HCT116 (cell line): ENCODE measurements around the gene SUSD3. TPM values are rescaled to one million over a fixed set of nuclear protein-coding genes. Genes with fewer than 3 reads are reported as not detected.

Source experiments
- ATAC-seq: fragments of 200-7000 bp; cut with Tn5 transposase; 2 replicates; pipeline ENCODE4 v1.9.1; 2020; ENCODE audit warnings: mild to moderate bottlenecking, moderate library complexity
- BruUV-seq: library from RNA; stranded (reverse); fragments of 400-500 nt; replicated peaks from 2 replicates; lab custom pipeline; 2021; lab: Mats Ljungman, UMichigan
- CTCF ChIA-PET: fragments of 300-600 bp; sonication (Branson Sonifier 250); formaldehyde crosslinking; loops from one replicate; lab custom pipeline; 2021; ENCODE audit warnings: antibody characterized with exemption; lab: Charles Lee
- POLR2A ChIA-PET: fragments of 300-600, 350-600 bp; sonication (Branson Sonifier 250); formaldehyde crosslinking; loops from one replicate; lab custom pipeline; 2021; ENCODE audit warnings: antibody characterized with exemption; lab: Charles Lee
- RAD21 ChIA-PET, 2 experiments: fragments of 300-600 bp; sonication (Branson Sonifier 250); formaldehyde crosslinking; loops; one replicate each; lab custom pipeline; 2023; ENCODE audit warnings: low total read pairs in 2 of 2; ENCODE audit not compliant: uncharacterized antibody in 2 of 2, unreplicated experiment in 2 of 2, low non-redundant PET in 1 of 2; lab: Charles Lee
- DNase-seq: peaks from one replicate; pipeline ENCODE4 v3.0.0-alpha.2; 2010; ENCODE audit warnings: low read depth, low spot score
- H2AFZ ChIP-seq: fragments of 200-600 bp; shearing (Covaris generic), sonication (generic); 2 replicates; pipeline ENCODE4 v1.6.1; 2017; ENCODE audit warnings: low read depth, mixed run types, mixed read lengths, antibody characterized with exemption, low read length; ENCODE audit not compliant: poor library complexity, severe bottlenecking
- H3K27ac ChIP-seq: 2 replicates; pipeline ENCODE4 v1.5.1; 2012; ENCODE audit warnings: low read depth, low read length
- H3K27me3 ChIP-seq: fragments of 200-600 bp; sonication (generic); 2 replicates; pipeline ENCODE4 v1.6.1; 2016; ENCODE audit warnings: mixed run types, low read length, mixed read lengths; ENCODE audit not compliant: insufficient read depth
- H3K36me3 ChIP-seq, 2 experiments: fragments of 200-500 bp in 1 of 2; fragments of 200-600 bp in 1 of 2; sonication (Bioruptor generic) in 1 of 2; sonication (generic) in 1 of 2; 2 replicates each; pipeline versions ENCODE4 v1.5.1 to v1.6.1; 2014 to 2016; ENCODE audit warnings: low read length in 2 of 2, inconsistent platforms in 1 of 2, mixed read lengths in 1 of 2, mixed run types in 1 of 2; ENCODE audit not compliant: insufficient read depth in 2 of 2, control insufficient read depth in 1 of 2
- H3K4me1 ChIP-seq, 2 experiments: fragments of 200-600 bp in 1 of 2; sonication (generic) in 1 of 2; 2 replicates each; pipeline versions ENCODE4 v1.5.1 to v1.6.1; 2012 to 2017; ENCODE audit warnings: low read length in 2 of 2, inconsistent platforms in 1 of 2, mild to moderate bottlenecking in 1 of 2, mixed read lengths in 1 of 2, mixed run types in 1 of 2, moderate library complexity in 1 of 2; ENCODE audit not compliant: insufficient read depth in 2 of 2, control insufficient read depth in 1 of 2
- H3K4me2 ChIP-seq: fragments of 200-600 bp; sonication (generic); 2 replicates; pipeline ENCODE4 v1.6.1; 2017; ENCODE audit warnings: mixed run types, low read length, mixed read lengths
- H3K4me3 ChIP-seq, 2 experiments: fragments of 200-600 bp in 1 of 2; sonication (generic) in 1 of 2; replicated peaks in 1 of 2; 2 replicates each; pipeline ENCODE4 v1.5.1; 2011 to 2016; ENCODE audit warnings: low read length in 2 of 2, control low read depth in 1 of 2, low read depth in 1 of 2, mild to moderate bottlenecking in 1 of 2, mixed read lengths in 1 of 2, mixed run types in 1 of 2
- H3K79me2 ChIP-seq: fragments of 200-600 bp; sonication (generic); 2 replicates; pipeline ENCODE4 v1.6.1; 2017; ENCODE audit warnings: mild to moderate bottlenecking, mixed run types, low read length, moderate library complexity, mixed read lengths; ENCODE audit not compliant: insufficient read depth
- H3K9ac ChIP-seq: fragments of 200-600 bp; sonication (generic); 2 replicates; pipeline ENCODE4 v1.6.1; 2016; ENCODE audit warnings: low read length, mixed read lengths
- H3K9me2 ChIP-seq: fragments of 200-600 bp; sonication (generic), shearing (Covaris generic); 2 replicates; pipeline ENCODE4 v1.6.1; 2017; ENCODE audit warnings: mixed run types, mild to moderate bottlenecking, moderate library complexity; ENCODE audit not compliant: insufficient read depth
- H3K9me3 ChIP-seq, 2 experiments: fragments of 200-500 bp in 1 of 2; fragments of 200-600 bp in 1 of 2; sonication (Bioruptor generic) in 1 of 2; sonication (generic) in 1 of 2; 2 replicates each; pipeline ENCODE4 v1.6.1; 2014 to 2017; ENCODE audit warnings: low read length in 2 of 2, mixed read lengths in 2 of 2, inconsistent platforms in 1 of 2, low read depth in 1 of 2, mild to moderate bottlenecking in 1 of 2, mixed run types in 1 of 2, moderate library complexity in 1 of 2; ENCODE audit not compliant: control insufficient read depth in 1 of 2, insufficient read depth in 1 of 2
- H4K20me1 ChIP-seq: fragments of 200-600 bp; sonication (generic), shearing (Covaris generic); 2 replicates; pipeline ENCODE4 v1.6.1; 2017; ENCODE audit warnings: mixed run types, mild to moderate bottlenecking, moderate library complexity; ENCODE audit not compliant: insufficient read depth
- CBX3 ChIP-seq: IDR thresholded peaks from 2 replicates; pipeline ENCODE4 v1.6.1; 2012; ENCODE audit warnings: low read depth
- CTCF ChIP-seq, 3 experiments: fragments of 200-600 bp in 1 of 3; sonication (generic) in 1 of 3; IDR thresholded peaks in 2 of 3; conservative IDR thresholded peaks in 1 of 3; 2 replicates each; pipeline ENCODE4 v1.5.1; 2012 to 2017; ENCODE audit warnings: low read depth in 2 of 3, low read length in 2 of 3, antibody characterized with exemption in 1 of 3, borderline replicate concordance in 1 of 3, control low read depth in 1 of 3, mild to moderate bottlenecking in 1 of 3, mixed read lengths in 1 of 3, mixed run types in 1 of 3, moderate library complexity in 1 of 3; ENCODE audit not compliant: insufficient read depth in 1 of 3
- ELF1 ChIP-seq: IDR thresholded peaks from 2 replicates; pipeline ENCODE4 v1.6.1; 2012; ENCODE audit warnings: low read depth, borderline replicate concordance
- POLR2A ChIP-seq: IDR thresholded peaks from 2 replicates; pipeline ENCODE4 v1.7.0; 2011; ENCODE audit warnings: borderline replicate concordance; ENCODE audit not compliant: insufficient read depth, insufficient read length; ENCODE audit errors: extremely low read depth
- REST ChIP-seq: IDR thresholded peaks from 2 replicates; pipeline ENCODE4 v1.6.1; 2012; ENCODE audit warnings: low read depth
- SP1 ChIP-seq: IDR thresholded peaks from 2 replicates; pipeline ENCODE4 v1.6.1; 2012; ENCODE audit warnings: low read depth
- SRF ChIP-seq: IDR thresholded peaks from 2 replicates; pipeline ENCODE4 v1.6.1; 2012; ENCODE audit warnings: low read depth
- TCF7L2 ChIP-seq: IDR thresholded peaks from 2 replicates; pipeline ENCODE4 v1.7.0; 2011; ENCODE audit warnings: borderline replicate concordance, inconsistent platforms; ENCODE audit not compliant: insufficient read depth, insufficient read length; ENCODE audit errors: extremely low read depth
- YY1 ChIP-seq: IDR thresholded peaks from 2 replicates; pipeline ENCODE4 v1.6.1; 2011; ENCODE audit warnings: low read length, low read depth, moderate library complexity, mild to moderate bottlenecking; ENCODE audit not compliant: insufficient replicate concordance; ENCODE audit errors: extremely low read depth
- ZFX ChIP-seq: fragments of 450-650 bp; IDR thresholded peaks from 2 replicates; pipeline ENCODE4 v1.6.1; 2017
- ZNF274 ChIP-seq: fragments of 200-500 bp; sonication (Bioruptor generic); IDR thresholded peaks from 2 replicates; pipeline ENCODE4 v1.6.1; 2014; ENCODE audit warnings: mild to moderate bottlenecking, low read depth, low read length, inconsistent platforms
- intact Hi-C: fragments of 100-400 bp; cut with micrococcal nuclease; formaldehyde crosslinking; loops from 2 replicates; pipeline ENCODE4 v1.10.0; 2022
- total RNA-seq: library from RNA; stranded (reverse); gene quantifications from one replicate; pipeline ENCODE4 v1.2.1, GENCODE V29; 2021; ENCODE audit not compliant: unreplicated experiment

The SUSD3 gene
- total RNA-seq, 1 experiment from 2014 or later: 11.3 TPM

DNA sequence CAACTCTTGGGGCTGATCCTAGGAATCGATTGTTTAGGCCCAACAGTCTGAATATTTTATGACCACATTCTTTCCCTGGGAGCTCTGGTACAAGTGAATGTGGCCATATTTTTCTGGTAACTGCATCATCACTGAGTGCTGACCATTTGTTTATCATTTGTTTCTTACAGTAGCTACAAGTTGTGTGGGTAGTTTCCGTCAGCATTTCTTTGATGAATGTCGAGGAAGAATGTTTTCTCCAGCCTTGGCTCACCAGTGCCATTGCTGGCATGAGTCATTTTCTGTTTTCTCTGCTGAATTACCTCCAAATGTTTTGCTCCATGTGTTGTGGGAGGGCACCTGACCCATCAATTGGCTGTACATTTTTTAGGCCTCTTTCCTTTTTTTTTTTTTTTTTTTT, 23.4 kb downstream of the SUSD3 start:
- Histone ChIP-seq H3K4me1 (no peaks in the 10 kb centered on the region), H4K20me1 (no peaks in the 10 kb centered on the region), H3K79me2 (no peaks in the 10 kb centered on the region), H3K9me2 (no peaks in the 10 kb centered on the region), H3K4me2 (no peak overlapping the region), H2AFZ (no peak overlapping the region)
- DNase-seq: no peak
- RAD21 ChIA-PET: no interaction called here
- intact Hi-C loops: no loop called here
- ATAC-seq: no peak
- no peak for TF ChIP-seq TCF7L2
- no peak for TF ChIP-seq SRF
- no peak for TF ChIP-seq CBX3
- TF ChIP-seq ZFX: no peak
- TF ChIP-seq SP1: no peak
- TF ChIP-seq ZNF274: no peak
- no peak for TF ChIP-seq YY1
- no peak for TF ChIP-seq ELF1
- TF ChIP-seq REST: no peak
- no peak for TF ChIP-seq POLR2A
- TF ChIP-seq CTCF (IDR thresholded peaks at IDR 0.05 in 2 of 3, conservative IDR thresholded peaks at IDR 0.05 in 1 of 3; ENCODE audit: borderline replicate concordance in 1 of 3, insufficient read depth in 1 of 3, low read depth in 2 of 3, low read length in 2 of 3): no peak
- TF ChIP-seq, all 23 proteins: peak for 0
- BruUV-seq: no TSS peak
- no peak overlapping the region for H3K27ac ChIP-seq
- H3K4me3 ChIP-seq: no peak overlapping the region
- H3K36me3 ChIP-seq: peaks cover 0 to 8% of the 10 kb centered on the region in 2 experiments; a peak in 2 of 4 replicates
- CTCF ChIA-PET: no interaction called here
- H3K9ac ChIP-seq: no peak overlapping the region
- no peaks in the 10 kb centered on the region for H3K27me3 ChIP-seq
- POLR2A ChIA-PET: no interaction called here
- no peaks in the 10 kb centered on the region; a peak in 1 of 4 replicates for H3K9me3 ChIP-seq
